GM19240 (cell line): ENCODE data around the gene PABPC1L.
A peak's percentile ranks its signal among the peaks of the same experiment; 100 is the strongest.
"Not testable (repeated sequence)": the region's sequence is repeated elsewhere in the genome, so short reads cannot be mapped to it uniquely, and the experiment has no call there.

Experiments
- DNase-seq: peaks from one replicate; pipeline ENCODE4 v3.0.0; 2011; ENCODE audit warnings: low spot score; ENCODE audit not compliant: insufficient read length

Gene PABPC1L

DNA sequence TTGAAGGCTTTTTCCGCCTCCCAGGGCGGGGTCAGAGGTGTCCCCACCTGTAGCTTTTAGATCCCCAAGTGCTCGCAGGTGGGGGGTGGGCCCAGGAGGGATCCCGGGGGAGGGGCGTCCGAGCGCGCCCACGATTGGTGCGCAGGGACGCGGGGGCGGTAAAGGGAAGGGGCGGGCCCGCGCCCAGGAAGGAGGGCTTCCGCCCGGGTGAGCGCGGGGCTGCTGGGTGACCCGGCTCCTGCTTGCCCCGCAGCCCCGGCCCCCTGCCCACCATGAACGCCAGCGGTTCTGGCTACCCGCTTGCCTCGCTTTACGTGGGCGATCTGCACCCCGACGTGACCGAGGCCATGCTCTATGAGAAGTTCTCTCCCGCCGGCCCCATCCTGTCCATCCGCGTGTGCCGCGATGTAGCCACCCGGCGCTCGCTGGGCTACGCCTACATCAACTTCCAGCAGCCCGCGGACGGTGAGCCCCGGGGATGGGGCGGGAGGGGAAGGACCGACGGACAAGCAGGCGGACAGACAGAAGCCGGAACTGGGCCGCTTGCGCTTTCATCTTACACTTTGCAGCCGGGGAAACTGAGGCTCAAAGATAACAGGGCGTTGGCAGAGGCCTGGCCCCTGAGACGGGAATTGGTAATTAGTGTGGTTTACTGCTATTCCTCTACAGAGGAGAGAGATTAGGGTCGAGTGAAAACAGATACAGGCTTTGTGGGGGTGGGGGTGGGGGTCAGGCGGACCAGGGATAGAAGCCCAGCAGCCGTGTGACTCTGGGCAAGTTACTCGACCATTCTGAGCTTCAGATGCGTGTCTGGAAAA is at the start of gene PABPC1L:
PABPC1L (plus strand) TSS at position 189 of the 818 bp plus-strand sequence; CDS start at position 273, 84 bp downstream.
- peak; percentile 73 for DNase-seq

- no peak for DNase-seq
Measured at GRCh38 chr20:44861531-44862006, 48.3 kb upstream of the PABPC1L start.

GRCh38 chr20:44862286-44862685 is 47.6 kb upstream of the PABPC1L start:
- DNase-seq, result no peak

DNA sequence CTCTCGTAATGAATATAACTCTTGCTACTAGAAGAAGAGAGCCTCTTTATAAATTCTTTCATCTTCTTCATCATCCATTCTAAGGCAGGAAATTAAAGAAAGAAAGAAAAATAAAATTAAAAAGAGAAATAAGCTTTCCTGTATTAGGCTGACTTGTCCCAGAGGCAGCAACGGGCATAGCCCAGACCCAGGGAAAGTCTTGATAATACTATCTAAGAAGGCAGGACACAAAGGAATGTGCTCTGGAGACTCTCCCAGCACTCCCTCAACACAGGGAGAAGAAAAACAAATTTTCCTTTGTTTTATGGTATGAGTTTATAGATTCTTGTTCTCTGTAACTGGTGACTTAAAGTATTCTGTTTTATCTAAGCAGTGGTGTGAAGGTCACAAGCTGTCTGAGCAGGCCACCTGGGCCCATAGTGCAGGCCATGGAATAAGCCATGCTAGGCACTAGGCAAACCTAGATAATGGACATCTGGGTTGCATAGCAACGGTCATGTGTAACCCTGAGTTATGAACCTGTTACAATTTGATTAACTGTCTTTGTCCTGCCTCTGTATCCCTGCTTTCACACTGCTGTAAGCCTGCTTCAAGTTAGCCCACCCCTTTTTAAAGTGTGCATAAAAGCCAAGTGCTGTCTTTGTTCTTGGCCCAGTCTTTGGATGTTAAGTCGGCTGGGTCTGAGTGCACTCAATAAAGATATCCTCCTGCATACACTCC is 46.3 kb upstream of the PABPC1L start:
- DNase-seq, result not testable (repeated sequence)

GRCh38 chr20:44864493-44864892 is 45.4 kb upstream of the PABPC1L start:
- DNase-seq, result not testable (repeated sequence)

- no peak for DNase-seq
Measured at GRCh38 chr20:44866703-44867335, 43.0 kb upstream of the PABPC1L start.

GRCh38 chr20:44869471-44869870 is 40.4 kb upstream of the PABPC1L start:
- DNase-seq, result no peak

DNA sequence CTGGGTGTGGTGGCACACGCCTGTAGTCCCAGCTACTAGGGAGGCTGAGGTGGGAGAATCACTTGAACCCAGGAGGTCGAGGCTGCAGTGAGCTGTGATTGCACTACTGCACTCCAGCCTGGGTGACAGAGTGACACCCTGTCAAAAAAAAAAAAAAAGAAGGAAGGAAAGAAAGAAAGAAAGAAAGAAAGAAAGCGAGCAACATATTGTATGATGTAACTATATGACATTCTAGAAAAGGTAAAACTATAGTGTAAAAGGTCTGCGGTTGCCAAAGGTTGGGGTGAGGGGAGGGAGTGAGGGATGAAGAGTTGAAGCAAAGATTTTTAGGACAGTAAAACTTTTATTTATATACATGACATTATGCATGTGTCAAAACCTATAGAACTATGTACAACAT is 27.5 kb upstream of the PABPC1L start:
- DNase-seq, result not testable (repeated sequence)

GRCh38 chr20:44883214-44883902 is 26.5 kb upstream of the PABPC1L start:
- DNase-seq, result no peak

DNA sequence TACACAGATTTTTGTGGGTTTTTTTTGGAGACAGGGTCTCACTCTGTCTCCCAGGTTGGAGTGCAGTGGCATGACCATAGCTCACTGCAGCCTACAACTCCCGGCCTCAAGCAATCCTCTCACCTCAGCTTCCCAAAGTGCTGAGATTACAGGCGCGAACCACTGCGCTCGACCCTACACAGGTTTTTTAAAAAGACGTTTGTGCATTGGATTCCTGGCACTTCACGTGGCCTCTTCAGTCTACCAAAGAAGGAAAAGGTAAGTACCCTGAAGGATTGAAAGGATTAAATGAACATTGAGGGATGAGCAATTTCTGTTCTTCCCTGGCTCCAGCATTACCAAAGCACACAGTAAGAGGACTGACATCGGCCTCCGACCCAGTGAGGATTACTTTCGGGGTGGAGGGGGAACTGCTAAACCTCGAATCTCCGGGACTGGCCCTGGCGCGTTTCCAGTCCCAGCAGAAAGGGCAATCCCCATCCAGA is 24.9 kb upstream of the PABPC1L start:
- DNase-seq, result no peak

DNA sequence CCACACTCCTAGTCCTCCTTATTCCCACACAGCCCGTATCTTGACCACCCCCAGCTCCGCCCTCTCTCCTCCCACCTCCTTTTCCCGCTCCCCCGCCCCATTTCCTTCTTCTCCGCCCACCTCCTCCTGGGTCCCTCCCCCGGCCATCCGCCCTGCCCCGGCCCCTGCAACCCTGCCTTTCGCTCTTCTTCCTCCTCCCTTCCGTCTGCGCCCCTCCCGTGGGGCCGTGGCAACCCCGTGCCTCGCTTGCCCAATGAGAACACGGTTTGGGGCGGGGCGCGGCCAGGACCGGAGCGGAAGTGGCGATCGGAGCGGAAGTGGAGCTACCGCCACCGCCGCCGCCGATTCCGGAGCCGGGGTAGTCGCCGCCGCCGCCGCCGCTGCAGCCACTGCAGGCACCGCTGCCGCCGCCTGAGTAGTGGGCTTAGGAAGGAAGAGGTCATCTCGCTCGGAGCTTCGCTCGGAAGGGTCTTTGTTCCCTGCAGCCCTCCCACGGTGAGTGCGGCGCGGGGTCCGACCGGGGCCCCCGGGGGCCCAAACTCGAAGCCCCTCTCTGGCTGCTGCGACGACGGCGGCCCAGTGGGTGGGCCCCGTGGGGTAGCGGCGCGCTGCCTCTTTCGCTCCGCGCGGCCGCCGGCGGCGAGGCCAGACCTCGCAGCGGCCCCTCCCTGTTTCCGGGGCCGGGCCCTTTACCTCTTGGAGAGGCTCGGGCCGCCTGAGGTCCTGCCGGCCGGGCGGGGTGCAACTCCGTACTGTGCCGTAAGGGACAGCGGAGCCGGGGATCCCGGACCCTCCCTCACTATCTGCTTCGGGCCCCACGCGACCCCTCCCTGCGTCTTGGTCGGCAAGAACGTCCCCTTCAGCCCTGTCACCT is 24.2 kb upstream of the PABPC1L start, which contains the start of gene YWHAB:
YWHAB (plus strand) TSS at position 314 of the 874 bp plus-strand sequence. CDS start 15,829 bp downstream, outside the sequence.
- DNase-seq, result peak; percentile 84

- no peak for DNase-seq
Measured at GRCh38 chr20:44886266-44886651, 23.6 kb upstream of the PABPC1L start.

- no peak for DNase-seq
Measured at GRCh38 chr20:44886828-44887227, 23.0 kb upstream of the PABPC1L start.

- no peak for DNase-seq
Measured at GRCh38 chr20:44887466-44887865, 22.4 kb upstream of the PABPC1L start.

DNA sequence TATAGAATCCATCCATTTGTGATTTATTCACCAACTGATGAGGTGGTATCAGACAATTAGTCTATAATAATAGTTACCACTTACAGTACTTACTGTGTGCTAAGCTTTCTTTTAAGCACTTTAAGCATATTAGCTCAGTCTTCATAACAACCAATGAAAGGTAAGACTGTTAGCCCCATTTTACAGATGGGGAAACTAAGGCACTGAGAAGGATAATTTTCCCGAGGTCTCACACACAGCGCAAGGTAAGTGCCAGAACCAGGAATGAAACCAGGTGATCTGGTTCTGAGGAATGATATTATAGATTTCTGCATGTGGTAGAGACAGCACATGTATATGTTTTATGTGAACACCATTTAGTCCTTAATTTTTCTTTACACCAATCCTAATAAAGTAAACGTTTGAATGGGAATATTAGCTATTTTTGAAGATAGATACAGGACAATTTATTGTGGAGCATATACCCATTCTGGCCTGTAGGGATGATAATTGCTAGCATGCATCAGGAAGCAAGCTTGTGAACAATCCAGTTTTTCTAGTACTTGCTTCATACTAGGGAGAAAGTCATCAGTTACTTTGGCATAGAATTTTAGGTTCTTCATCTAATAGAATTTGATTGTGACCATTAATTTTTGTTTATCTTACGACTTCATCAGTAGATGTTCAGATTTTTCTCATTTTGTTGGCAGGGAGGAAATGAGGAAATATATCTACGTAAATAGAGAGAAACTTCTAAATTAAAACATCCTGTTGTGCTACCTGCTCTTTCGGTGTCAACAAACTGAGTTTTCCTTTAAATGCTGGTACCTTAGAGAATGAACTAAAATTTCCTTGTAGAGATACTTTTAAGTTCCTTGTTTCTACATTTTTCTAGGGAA is 21.4 kb upstream of the PABPC1L start:
- no peak for DNase-seq

DNA sequence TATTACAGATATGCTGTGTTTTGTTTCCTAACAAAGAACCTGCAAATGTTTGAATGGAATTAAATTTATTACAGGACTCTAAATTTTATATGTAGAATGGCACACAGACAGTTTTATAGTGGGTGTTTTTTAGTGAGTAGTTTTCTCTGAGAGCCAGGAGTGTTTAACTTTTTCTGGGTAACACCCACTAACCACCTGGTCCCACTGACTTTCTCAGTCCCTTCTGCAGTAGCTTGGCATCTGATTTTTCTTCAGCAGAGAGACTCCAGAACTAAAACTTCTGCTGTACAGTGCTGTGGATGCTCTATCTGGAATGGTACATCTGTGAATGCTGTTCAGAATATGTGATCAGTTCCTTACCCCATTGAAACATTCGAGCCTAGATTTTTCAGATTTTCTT is 18.0 kb upstream of the PABPC1L start:
- DNase-seq, result no peak

- no peak for DNase-seq
Measured at GRCh38 chr20:44894959-44895358, 14.9 kb upstream of the PABPC1L start.

DNA sequence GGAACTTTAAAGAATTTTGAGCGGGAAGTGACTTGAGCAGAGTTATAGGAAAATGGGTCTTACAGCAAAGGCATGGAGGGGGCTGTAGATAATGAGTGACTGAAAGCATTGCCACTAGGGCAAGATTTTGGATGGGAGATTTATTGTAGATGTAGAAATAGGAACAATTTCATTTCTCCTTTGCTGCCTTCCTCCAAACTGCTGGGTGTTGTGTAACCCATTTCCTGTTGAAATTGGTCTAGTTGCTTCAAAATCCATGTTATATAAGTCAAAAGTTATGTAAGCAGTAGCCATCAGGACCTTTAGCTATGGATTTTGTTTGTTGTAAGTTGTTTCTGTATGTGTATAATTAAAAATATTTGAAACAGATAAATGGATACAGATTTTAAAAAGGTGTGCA is 13.3 kb upstream of the PABPC1L start:
- DNase-seq, result no peak

GRCh38 chr20:44897133-44897532 is 12.7 kb upstream of the PABPC1L start:
- DNase-seq, result no peak
